ENCODE data around the gene BCL2.
"Not testable (repeated sequence)": the region's sequence is repeated elsewhere in the genome, so short reads cannot be mapped to it uniquely, and the experiment has no call there.

BCL2 gene

DNA sequence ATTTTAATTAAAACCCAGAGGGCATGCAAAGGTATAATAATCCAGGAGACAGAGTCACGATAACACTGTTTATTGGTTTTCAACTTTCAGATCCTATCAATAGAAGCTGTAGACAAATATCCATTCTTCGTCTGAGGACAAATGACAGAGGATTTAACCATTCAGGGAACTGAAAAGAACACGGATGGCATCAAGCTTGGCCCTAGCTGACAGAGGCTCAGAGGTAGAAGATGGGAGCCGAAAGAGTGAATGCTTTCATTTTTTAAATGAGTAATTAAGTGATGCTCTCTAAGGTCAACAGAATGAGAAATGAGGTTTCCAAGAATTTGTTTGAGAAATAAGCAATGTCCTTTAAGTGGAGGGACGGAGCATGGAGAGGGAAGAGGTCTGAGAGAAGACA is 62.1 kb downstream of the BCL2 start:
- no peak for DNase-seq (ENCODE audit: low read depth)

DNA sequence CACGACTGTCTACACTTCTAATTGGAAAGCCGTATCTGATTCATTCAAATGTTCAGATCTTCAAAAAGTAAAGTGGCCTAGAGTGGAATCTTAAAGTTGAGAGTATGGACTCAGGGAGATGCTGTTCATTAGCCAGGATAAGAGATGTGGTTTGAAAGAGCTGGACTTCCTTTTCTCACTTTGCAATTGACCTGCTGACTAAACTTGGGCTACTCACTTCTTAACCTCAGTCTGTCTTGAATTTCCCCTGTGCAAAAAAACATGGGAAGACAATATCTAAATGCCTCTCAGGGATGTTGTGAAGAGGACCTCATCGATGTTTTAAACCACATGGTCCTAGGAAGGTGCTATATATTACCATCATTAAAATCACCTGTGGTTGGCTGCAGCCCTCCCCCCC is 64.1 kb downstream of the BCL2 start:
- DNase-seq (ENCODE audit: low read depth) = no peak

- no peak for DNase-seq (ENCODE audit: low read depth)
Measured at GRCh38 chr18:63254716-63255399, 64.7 kb downstream of the BCL2 start.

DNA sequence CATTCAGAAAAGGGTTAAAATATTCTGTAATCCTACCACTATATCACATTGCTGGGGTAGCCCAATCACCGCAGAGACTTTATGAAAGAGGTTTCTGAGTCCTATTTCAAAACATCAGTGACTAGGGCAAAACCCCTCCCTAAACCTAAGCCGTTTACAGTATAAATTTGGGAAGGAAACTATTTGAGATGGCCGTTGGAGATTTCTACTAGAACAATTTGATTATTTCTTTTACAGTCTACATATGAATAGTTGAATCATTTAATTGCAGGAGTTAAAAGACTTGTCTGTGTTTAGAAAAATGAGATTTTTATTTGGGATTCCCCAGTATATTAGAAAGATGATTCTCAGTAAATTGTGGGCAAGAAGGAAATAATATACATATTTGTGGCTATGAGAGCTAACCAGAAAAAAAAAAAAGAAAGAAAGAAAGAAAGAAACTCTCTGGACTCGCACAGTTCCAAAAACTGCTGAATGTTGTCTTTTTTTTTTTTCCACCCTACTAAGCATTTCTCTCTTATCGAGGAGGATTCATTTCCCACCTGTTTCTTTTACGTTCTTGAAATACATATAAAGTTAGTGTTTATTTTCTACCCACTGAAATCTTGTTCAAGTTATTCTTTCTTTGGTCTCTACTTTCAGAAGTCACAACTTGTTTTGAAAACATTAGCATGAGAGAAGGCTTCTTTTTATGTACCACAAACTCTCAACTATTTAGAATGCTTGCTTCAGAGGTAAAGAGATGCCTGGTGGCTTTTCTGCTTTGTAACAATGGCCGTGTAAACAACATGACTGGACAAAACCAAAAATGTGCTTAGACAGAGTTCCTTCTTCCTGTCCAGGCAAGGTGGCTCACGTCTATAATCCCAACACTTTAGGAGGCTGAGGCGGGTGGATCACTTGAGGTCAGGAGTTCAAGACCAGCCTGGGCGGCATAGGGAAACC is 65.9 kb downstream of the BCL2 start:
- DNase-seq (ENCODE audit: low read depth) = no peak

DNA sequence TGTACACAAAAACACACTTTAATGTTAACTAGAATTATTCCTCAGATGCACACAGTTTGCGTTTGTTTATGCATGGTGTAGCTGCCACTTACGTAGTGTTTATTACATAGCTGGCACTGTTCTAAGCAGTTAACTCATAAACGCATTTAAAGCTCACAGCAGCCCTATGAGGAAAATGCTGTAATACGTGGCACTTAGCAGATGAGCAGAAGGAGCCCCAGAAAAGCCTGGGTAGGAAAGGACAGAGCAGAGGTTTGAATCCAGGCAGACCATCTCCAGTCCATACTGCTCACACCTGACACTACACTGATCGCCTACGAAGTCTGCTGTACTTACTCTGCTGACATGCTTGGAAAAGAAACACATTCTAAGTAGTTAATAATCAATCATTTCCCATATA is 66.6 kb downstream of the BCL2 start:
- DNase-seq (ENCODE audit: low read depth) = no peak

GRCh38 chr18:63249771-63250170 is 69.8 kb downstream of the BCL2 start:
- DNase-seq (ENCODE audit: low read depth) = no peak

- DNase-seq (ENCODE audit: low read depth) = no peak
Measured at GRCh38 chr18:63247926-63248325, 71.6 kb downstream of the BCL2 start.

DNA sequence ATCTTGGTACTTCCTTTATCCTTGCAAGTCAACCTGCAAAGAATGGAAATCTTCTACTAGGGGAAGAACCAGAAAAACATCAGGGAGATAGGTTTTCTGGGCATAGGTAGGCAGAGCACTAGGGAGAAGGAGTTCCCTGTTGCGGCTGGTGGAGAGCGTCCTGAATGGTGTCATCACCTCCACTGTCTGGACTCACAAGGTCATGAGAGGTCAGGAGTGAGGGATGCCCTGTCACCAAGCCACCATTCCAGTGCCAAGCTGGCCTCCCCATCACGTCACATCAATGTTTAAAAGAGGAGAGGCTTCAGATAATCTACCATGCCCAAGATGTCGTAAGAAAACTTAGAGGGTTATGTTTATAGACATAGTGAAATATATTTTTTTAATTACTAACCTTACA is 72.1 kb downstream of the BCL2 start:
- DNase-seq (ENCODE audit: low read depth) = no peak

DNA sequence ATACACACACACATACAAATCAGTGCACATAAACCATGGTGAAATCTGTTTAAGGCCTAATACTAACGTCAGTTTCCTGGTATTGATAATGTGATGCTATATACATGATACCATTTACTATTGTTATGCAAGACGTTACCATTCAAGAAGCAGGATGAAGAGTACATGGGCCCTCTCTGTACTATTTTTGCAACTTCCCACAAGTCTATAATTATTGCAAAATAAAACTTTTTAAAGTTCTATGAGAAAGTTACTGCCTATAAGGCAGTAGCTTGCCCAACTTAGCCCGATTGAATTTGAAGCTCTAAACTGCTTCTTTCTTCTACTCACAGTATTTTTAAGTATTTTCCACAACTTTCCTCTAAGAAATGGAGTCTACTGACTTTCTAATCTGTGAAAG is 74.0 kb downstream of the BCL2 start:
- no peak for DNase-seq (ENCODE audit: low read depth)

DNA sequence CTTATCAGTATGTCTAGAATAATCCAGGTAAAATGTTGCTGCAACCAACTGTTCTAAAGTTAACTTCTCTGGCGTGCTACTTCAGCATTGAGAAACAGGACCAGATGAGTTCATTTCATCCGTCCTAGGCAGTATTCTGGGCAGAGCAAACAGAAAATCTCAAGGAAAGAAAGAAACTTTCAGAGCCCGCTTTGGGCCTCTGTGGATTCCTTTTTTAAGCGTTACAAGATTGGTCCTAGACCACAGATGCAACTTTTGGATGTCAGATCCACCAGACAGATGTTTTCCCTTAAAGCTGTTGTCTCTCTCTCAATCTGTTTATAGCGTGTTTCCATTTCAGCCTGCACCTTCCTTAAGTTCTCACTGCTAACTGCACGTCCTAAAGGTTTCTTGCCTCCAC is 75.0 kb downstream of the BCL2 start:
- DNase-seq (ENCODE audit: low read depth) = no peak

- no peak for DNase-seq (ENCODE audit: low read depth)
Measured at GRCh38 chr18:63241760-63242159, 77.8 kb downstream of the BCL2 start.

DNA sequence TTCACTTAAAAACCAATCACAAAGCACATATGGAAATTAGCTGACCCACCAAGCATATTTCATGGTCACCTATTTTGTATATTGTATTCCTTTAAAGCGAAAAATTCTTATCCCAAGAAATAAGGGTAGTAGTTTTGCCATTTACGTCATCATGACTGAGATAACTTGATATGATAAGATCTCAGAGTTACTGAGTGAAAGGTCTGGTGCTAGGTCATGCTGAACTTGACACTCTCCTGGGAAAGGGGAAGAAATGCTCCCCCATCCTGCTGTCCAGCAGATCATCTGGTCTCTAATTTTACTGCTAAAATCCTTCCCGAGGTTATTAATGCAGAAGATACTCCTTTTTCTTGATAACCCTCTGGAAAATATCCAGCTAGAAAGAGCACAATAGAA is 78.3 kb downstream of the BCL2 start:
- no peak for DNase-seq (ENCODE audit: low read depth)

GRCh38 chr18:63240531-63241316 is 78.8 kb downstream of the BCL2 start:
- DNase-seq (ENCODE audit: low read depth) = no peak

GRCh38 chr18:63238693-63239075 is 80.9 kb downstream of the BCL2 start:
- no peak for DNase-seq (ENCODE audit: low read depth)

GRCh38 chr18:63237881-63238692 is 81.5 kb downstream of the BCL2 start:
- no peak for DNase-seq (ENCODE audit: low read depth)

DNA sequence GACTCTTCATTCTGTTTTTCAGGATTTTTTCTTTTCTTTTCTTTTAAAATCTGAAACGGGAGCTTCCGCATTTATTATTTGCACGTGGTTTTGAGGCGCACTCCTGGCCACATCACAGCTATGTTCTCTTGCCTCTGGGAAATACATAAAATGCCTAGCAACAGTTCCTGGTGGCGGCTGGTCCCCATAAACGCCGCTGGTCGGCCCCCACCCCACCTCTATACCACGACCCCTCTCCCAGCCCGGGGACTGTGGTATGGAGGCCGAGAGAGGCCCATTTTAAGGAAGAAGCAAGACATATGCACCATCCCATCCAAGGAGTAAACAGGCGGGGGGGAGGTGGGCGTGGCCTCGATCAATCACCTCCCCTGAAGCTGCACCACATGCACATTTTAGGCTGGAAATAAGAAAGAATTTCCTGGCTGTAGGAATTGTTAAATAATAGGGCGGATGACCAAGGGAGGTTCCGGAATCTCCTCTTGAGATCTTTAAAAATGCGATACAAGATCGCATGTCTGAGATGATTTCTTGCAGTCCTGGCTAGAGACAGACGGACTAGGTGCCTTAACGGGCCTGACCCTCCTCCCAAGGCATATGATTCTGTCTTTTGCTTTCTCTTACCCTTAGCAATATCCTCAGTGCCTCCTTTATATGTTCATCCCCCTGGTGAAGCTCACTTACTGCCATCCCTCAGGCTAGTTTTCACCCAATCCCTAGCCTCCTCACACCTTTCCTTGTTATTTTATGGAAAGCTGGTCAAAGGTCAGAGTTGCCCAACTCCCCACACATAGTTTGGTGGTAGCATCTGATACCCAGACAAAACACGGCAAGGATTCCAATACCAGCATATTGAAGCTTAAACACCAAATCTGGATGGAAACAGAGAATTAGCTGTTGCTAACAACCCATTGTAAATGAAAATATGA is 82.4 kb downstream of the BCL2 start:
- no peak for DNase-seq (ENCODE audit: low read depth)

DNA sequence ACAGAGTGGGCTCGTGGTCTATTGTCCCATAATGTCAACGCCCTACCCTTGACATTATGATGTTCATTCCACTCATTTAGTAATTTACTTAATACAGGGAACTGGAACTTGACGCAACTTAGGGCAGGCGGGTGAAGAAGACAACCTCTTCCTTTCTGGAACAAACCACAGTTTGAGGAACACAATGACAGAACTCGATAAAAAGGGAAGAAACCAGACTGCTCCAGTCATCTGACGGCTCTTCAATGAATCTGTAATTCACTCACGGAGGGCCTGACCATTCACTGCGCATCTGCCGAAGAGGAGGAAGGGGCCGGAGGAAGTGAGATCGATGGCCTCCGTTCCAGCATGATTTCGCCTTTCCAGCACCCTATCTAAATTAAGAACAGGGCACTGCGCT is 83.2 kb downstream of the BCL2 start:
- DNase-seq (ENCODE audit: low read depth) = no peak

DNA sequence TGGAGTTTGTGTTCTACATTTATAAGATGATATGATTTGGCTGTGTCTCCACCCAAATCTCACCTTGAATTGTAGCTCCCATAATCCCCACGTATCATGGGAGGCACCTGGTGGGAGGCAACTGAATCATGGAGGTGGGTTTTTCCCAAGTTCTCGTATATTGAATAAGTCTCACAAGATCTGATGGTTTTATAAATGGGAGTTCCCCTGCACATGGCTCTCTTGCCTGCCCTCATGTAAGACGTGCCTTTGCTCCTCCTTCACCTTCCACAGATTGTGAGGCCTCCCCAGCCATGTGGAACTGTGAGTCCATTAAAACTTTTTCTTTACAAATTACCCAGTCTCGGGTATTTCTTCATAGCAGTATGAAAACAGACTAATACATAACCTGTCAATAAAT is 83.6 kb downstream of the BCL2 start:
- DNase-seq (ENCODE audit: low read depth) = not testable (repeated sequence)

DNA sequence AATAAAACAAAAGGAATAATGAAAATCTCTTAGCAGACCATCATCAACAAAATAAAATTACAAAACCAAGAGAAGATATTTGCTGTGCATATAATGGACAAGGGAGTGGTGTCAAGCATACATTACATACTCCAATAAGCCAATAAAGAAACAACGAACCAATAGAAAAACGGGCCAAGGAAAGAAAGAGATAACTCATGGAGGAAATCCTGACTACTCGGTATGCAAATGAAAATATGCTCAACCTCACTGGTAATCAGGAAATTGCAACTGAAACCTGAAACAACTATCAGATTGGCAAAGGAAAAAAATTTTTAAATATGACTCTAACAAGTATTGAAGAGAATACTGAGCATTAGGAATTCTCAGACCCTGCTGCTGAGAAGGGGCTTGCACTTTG is 84.7 kb downstream of the BCL2 start:
- no peak for DNase-seq (ENCODE audit: low read depth)

- no peak for DNase-seq (ENCODE audit: low read depth)
Measured at GRCh38 chr18:63234432-63234831, 85.1 kb downstream of the BCL2 start.

DNA sequence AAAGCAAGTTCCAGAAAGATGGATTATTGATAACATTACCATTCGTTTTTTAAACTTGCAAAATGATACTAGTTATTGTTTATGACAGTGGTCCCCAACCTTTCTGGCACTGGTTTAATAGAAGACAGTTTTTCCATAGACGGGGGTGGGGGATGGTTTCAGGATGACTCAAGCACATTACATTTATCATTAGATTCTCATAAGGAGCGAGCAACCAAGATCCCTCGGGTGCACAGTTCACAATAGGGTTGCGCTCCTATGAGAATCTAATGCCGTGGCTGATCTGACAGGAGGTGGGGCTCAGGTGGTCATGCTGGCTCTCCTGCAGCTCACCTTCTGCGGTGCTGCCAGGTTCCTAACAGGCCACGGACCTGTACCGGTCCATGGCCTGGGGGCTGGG is 86.2 kb downstream of the BCL2 start:
- no peak for DNase-seq (ENCODE audit: low read depth)
